Measurements from ENCODE around the gene IGSF5.
"Not testable (repeated sequence)": the region's sequence is repeated elsewhere in the genome, so short reads cannot be mapped to it uniquely, and the experiment has no call there.

IGSF5 gene

DNA sequence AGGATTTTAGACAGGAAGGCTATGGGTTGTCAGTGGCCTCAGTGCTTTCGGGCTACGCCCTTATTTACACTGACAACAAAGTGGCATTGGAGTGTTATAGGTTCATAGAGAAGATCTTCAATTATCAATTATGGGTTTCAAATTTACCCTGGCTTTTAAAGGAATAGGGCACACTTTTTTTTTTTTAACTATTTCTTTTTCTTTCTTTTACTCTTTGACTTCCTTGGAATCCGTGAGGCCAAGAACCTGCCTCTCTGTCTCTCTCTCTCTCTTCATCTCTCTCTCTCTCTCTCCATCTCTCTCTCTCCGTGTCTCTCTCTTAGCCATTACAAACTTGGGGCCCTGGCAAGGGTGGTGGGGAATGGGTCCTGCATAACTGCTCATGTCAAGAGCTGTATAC lies at the start of gene IGSF5:
Gene IGSF5 (plus strand): TSS at position 301 of the 400 bp plus-strand sequence. CDS start 327 bp downstream, outside the sequence.
- not testable (repeated sequence) for H3K4me1 Mint-ChIP-seq, H3K9me3 Mint-ChIP-seq, H3K27ac Mint-ChIP-seq, H3K27me3 Mint-ChIP-seq, H3K36me3 Mint-ChIP-seq, H3K4me3 Mint-ChIP-seq

DNA sequence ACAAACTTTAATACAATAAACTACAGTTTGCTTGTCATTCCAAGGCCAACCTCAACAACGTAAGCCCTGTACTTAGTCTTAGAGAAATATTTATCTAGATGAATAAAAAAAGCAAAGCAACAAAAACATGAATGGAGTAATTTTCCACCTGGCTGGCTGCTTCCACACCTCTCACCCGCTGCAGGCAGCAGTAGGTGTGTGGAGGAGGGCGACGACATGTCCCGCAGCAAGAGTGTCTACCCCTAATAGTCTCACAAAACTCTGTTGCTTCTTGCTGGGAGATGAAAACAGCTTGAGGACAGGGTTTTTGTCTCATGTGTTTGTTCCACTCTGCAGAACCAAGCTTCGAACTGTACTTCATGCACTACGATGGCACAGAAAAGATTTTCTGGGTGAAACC lies 48.8 kb upstream of the IGSF5 start:
- no peaks in the 10 kb centered on the region for H3K36me3 Mint-ChIP-seq
- no peak overlapping the region for H3K27ac Mint-ChIP-seq

DNA sequence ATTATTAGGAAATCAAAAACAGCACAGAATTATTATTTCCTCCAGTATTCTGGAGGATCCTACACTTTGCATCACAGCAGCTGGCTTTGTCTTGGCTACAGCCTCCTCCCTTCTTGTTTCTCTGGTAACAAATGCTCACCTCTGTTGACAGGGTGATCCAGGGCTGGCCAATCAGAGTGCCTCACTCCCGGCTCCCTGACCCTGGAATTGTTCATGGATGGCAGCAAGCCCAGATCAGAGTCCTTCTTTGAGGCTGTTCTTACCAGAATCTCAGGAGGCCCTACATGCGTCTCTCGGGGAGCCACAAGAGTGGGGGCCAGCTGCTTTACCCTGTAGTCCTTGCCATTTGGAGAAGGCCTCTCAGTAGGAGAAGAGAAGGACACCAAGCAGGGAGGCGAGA lies 48.4 kb upstream of the IGSF5 start:
- H3K27me3 Mint-ChIP-seq = peaks cover 11% of the 10 kb centered on the region
- H3K9me3 Mint-ChIP-seq = no peaks in the 10 kb centered on the region
- no peaks in the 10 kb centered on the region for H3K4me1 Mint-ChIP-seq
- H3K36me3 Mint-ChIP-seq = no peaks in the 10 kb centered on the region
- H3K4me3 Mint-ChIP-seq = no peak overlapping the region
- no peak overlapping the region for H3K27ac Mint-ChIP-seq

More for the DNA sequence above, 48.8 kb upstream of the IGSF5 start:
- Mint-ChIP-seq H3K9me3 (no peaks in the 10 kb centered on the region), H3K4me3 (no peak overlapping the region), H3K4me1 (no peaks in the 10 kb centered on the region), H3K27me3 (peaks cover 11% of the 10 kb centered on the region)

DNA sequence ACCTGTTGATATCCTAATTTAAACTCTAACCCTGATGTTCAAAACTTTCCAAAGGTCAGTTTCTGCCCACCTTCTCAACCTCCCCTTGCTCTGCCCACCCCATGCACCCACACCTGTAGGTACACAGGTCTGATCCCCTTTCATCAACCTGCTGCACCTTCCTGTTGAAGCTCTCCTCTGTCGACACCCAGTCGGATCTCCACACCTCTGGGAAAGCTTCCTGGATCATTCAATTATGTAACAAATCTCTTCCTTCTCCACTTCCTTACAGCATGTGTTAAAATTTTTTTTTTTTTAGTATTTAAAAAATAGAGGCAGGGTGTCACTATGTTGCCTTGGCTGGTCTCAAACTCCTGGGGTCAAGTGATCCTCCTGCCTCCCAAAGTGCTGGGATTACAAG lies 44.7 kb upstream of the IGSF5 start:
- no peak overlapping the region for H3K4me3 Mint-ChIP-seq
- no peaks in the 10 kb centered on the region for H3K4me1 Mint-ChIP-seq
- H3K36me3 Mint-ChIP-seq = no peaks in the 10 kb centered on the region
- H3K9me3 Mint-ChIP-seq = no peaks in the 10 kb centered on the region
- peaks cover 6% of the 10 kb centered on the region for H3K27me3 Mint-ChIP-seq
- H3K27ac Mint-ChIP-seq = no peak overlapping the region

DNA sequence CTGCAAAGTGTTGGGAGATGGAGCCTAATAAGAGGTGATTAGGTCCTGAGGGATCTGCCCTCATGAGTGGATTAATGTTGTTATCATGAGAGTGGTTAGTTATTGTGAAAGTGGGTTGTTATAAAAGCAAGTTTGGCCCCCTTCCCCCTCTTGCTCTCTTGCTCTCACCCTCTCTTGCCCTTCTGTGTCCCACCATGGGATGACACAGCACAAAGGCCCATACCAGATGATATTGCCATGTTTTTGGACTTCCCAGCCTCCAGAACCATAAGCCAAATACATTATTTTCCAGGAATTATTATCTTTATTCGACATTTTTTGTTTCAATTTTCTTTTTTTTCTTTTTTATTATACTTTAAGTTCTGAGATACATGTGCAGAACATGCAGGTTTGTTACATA lies 41.4 kb upstream of the IGSF5 start:
- Mint-ChIP-seq H3K27ac (no peak overlapping the region), H3K4me3 (no peak overlapping the region), H3K9me3 (no peaks in the 10 kb centered on the region), H3K4me1 (no peaks in the 10 kb centered on the region), H3K36me3 (no peaks in the 10 kb centered on the region), H3K27me3 (peaks cover 4% of the 10 kb centered on the region)

DNA sequence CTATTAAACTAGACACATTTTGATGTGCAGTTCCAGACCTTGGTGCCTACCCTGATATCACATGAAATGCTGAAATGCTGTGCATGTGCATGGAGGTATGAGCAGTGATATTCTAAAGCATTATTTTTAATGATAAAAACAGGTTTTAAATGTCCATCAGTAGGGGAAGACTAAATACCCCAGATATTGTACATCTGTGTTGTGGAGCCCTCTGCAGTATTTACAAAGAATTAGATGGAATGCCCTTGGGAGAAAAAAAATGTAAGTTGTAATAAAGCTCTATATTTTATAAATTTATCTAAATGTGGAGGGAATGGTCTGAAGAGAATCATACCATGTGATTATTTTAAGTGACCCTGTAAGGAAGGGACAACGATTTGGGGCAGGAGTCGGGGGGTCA lies 39.1 kb upstream of the IGSF5 start:
- Mint-ChIP-seq H3K4me3 (no peak overlapping the region), H3K9me3 (no peaks in the 10 kb centered on the region), H3K36me3 (no peaks in the 10 kb centered on the region), H3K27ac (no peak overlapping the region), H3K4me1 (no peaks in the 10 kb centered on the region), H3K27me3 (peaks cover 4% of the 10 kb centered on the region)

DNA sequence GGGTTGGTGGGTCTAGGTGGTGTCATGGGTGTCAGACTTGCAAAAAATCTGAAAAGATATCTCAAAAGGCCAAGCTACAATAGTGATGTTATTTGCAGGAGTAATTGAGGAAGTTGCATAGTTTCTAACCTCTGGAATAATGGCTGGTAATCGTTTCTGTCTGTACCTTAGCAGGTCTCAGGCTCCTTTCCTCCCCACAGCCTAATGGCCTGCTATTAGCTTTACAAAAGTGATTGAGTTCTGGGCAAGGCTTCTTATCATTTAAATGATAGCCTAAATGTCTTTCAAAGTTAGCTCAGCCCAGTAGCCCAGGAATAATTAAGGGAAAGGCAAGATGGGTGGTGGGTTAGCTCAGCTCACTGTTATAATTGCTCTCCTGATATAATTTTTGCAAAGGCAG lies 37.7 kb upstream of the IGSF5 start:
- Mint-ChIP-seq H3K4me3 (no peak overlapping the region), H3K27ac (no peak overlapping the region), H3K27me3 (peaks cover 4% of the 10 kb centered on the region), H3K36me3 (no peaks in the 10 kb centered on the region), H3K4me1 (no peaks in the 10 kb centered on the region), H3K9me3 (no peaks in the 10 kb centered on the region)

DNA sequence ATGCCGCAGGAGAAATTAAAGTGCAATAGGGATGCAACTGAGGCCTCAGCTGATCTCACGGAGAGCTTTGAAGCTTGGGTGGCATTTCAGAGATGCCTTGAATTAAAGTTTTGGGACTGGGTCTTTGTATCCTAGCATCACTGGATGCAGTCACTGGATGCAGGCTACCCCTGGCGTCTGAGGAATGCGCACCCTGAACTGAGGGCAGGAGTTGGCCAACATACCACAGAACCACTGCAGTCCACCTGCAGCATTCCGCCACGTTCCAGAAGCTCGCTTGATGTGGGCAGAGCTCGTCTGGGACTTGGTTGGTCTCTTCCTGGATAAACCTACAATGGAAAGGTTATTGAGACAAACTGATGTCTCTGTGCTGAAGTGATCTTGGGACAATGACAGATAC lies 34.1 kb upstream of the IGSF5 start:
- Mint-ChIP-seq H3K9me3 (no peaks in the 10 kb centered on the region), H3K27me3 (peaks cover 9% of the 10 kb centered on the region), H3K27ac (no peak overlapping the region)

DNA sequence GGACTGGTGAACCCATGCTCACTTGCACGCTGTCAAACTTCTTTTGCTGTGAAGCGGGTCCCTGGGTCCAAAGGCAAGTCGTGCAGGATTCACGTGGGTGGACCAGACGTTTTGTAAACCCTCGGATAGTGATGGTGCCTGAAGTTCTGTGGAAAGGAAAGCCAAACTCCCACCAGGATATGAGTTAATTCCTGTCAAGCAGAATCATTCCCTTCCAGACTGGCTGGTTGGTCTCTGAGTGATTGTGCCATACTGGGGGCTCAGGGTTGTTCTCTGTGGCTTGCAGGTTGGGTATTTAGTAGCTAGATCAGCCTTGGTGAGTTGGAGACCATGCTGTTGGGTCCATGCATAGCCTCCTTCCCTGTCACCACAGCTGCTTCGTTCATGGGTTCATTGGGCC lies 32.7 kb upstream of the IGSF5 start:
- H3K9me3 Mint-ChIP-seq = no peaks in the 10 kb centered on the region
- peaks cover 11% of the 10 kb centered on the region for H3K27me3 Mint-ChIP-seq
- no peak overlapping the region for H3K4me3 Mint-ChIP-seq
- H3K27ac Mint-ChIP-seq = no peak overlapping the region
- H3K4me1 Mint-ChIP-seq = no peaks in the 10 kb centered on the region
- no peaks in the 10 kb centered on the region for H3K36me3 Mint-ChIP-seq

More for the DNA sequence above, 34.1 kb upstream of the IGSF5 start:
- no peaks in the 10 kb centered on the region for H3K4me1 Mint-ChIP-seq
- no peak overlapping the region for H3K4me3 Mint-ChIP-seq
- H3K36me3 Mint-ChIP-seq = no peaks in the 10 kb centered on the region

DNA sequence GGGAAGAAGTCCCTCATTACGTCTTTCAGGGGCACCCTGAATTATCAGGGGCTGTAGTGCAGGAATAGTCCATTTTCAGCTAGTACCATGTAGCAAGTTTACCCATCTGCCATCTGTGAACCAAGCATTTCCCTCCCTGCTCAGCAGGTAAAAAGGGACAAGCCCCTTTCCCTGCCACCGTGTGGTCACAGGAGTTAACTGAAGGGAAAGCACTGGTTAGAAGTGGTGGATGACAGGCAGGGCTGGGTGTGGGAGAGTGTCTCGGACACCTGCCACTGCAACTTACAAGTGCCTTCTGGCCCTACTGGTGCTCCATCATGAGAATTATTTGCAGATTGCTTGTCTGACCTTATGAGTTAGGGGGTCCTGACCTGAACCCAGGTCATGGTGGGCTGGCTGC lies 32.0 kb upstream of the IGSF5 start:
- Mint-ChIP-seq H3K27me3 (peaks cover 7% of the 10 kb centered on the region), H3K9me3 (no peaks in the 10 kb centered on the region), H3K4me3 (no peak overlapping the region), H3K27ac (no peak overlapping the region), H3K36me3 (no peaks in the 10 kb centered on the region), H3K4me1 (no peaks in the 10 kb centered on the region)

DNA sequence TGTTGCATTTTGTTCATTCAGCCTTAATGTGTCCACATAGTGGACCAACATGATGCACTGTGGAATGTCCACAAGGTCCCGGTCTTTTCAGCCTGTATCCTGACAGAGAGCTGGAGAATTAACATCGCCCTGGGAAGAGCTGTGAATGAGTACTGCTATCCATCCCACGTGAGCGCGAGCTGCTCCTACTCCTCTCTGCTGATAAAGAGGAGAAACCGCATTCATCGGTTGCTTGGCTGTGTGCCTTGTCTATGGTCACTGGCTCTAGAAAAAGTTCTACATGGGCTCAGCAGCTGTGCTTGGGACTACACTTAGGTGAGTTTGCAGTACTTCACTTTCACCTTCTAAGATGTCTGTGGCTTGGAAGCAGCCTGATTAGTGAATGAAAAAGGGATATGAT lies 31.1 kb upstream of the IGSF5 start:
- Mint-ChIP-seq H3K9me3 (no peaks in the 10 kb centered on the region), H3K27ac (no peak overlapping the region), H3K4me3 (no peak overlapping the region), H3K27me3 (peaks cover 9% of the 10 kb centered on the region), H3K36me3 (no peaks in the 10 kb centered on the region), H3K4me1 (no peaks in the 10 kb centered on the region)

DNA sequence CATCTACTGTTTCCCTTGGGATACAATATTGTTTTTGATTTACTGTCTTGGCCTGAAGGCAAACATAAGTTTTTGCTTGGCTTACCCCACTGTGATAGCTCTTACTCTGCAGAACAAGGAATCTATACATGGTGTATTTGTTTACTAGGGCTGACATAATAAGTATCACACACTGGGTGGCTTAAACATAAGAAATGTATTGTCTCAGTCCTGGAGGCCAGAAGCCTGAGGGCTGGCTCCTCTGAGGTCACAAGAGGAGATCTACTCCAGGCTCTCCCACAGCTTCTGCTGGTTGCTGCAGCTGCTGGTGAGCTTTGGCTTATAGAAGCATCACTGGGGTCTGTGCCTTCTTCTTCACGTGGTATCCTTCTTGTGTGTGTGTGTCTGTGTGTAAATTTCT lies 30.7 kb upstream of the IGSF5 start:
- H3K4me3 Mint-ChIP-seq = no peak overlapping the region

DNA sequence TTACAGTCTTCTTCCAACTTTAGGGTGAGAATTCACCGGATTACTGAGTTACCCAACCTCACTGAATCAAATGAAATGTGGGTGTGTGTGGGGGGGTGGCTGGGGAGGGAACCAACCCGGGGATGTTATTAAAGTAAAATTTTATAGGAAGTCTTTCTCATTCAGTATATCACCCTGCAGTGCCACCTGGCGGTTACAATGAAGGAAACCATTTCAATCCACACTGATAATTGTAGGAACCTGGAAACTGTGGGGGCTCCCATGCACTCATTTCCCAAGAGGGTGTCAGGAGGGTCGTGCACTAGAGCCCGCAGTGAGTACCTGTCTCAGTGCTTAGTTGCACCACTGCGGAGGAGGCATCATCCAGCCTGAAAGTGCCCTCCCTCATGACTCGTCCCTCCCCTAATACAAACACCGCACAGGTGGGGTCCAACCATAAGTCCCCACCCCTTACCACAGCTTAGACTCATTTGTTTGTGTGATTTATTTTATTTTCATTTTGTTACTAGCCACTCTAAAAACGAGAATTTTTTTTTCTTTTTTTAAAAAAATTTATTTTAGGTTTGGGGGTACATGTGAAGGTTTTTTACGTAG lies 29.1 kb upstream of the IGSF5 start:
- H3K27ac Mint-ChIP-seq = no peak overlapping the region
- H3K36me3 Mint-ChIP-seq = no peaks in the 10 kb centered on the region
- no peaks in the 10 kb centered on the region for H3K9me3 Mint-ChIP-seq
- no peak overlapping the region for H3K4me3 Mint-ChIP-seq
- no peaks in the 10 kb centered on the region for H3K4me1 Mint-ChIP-seq
- H3K27me3 Mint-ChIP-seq = peaks cover 9% of the 10 kb centered on the region

More for the DNA sequence above, 30.7 kb upstream of the IGSF5 start:
- H3K27ac Mint-ChIP-seq = no peak overlapping the region
- H3K27me3 Mint-ChIP-seq = peaks cover 9% of the 10 kb centered on the region
- H3K4me1 Mint-ChIP-seq = no peaks in the 10 kb centered on the region
- no peaks in the 10 kb centered on the region for H3K36me3 Mint-ChIP-seq
- no peaks in the 10 kb centered on the region for H3K9me3 Mint-ChIP-seq

DNA sequence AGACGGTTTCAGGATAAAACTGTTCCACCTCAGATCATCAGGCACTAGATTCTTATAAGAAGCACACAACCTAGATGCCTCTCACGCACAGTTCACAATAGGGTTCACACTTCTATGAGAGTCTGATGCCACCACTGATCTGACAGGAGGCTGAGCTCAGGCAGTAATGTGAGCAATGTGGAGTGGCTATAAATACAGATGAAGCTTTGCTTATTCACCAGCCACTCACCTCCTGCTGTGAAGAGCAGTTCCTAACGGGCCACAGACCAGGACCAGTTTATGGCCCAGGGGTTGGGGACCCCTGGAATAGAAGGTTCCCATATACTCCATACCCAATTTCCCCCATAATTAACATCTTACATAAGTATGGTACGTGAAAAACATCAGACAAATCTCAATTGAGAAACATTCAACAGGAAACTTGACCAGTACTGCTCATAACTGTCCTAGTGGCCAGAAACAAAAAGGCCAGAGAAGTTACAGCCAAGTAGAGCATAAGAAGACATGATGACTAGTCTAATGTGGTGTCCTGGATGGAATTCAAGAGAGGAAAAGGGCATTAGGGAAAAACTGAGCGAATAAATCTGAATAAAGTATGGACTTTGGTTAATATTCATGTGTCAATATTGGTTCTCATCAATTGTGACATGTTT lies 24.7 kb upstream of the IGSF5 start:
- H3K4me3 Mint-ChIP-seq = no peak overlapping the region
- H3K27ac Mint-ChIP-seq = no peak overlapping the region
- no peaks in the 10 kb centered on the region for H3K36me3 Mint-ChIP-seq
- H3K9me3 Mint-ChIP-seq = no peaks in the 10 kb centered on the region
- no peaks in the 10 kb centered on the region for H3K4me1 Mint-ChIP-seq
- H3K27me3 Mint-ChIP-seq = peaks cover 6% of the 10 kb centered on the region

DNA sequence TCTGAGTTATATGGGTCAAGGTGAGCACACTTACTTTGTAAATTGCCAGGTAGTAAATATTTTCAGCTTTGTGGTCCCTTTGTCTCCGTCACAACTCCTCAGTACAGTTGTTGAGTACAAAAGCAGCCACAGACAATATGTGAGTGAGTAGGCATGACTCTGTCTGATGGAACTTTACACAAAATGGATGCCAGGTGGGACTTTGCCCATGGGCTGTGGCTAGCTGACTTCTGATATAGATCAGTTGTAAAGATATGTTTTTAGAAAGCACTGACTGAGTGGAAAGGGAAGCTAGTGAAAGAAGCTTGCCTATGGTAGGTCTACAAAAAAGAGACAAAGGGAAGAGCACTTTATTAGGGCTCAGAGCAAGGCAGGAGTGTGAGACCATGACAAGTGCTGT lies 23.1 kb upstream of the IGSF5 start:
- Mint-ChIP-seq H3K27ac (no peak overlapping the region), H3K4me3 (no peak overlapping the region), H3K27me3 (peaks cover 1% of the 10 kb centered on the region), H3K4me1 (no peaks in the 10 kb centered on the region), H3K9me3 (no peaks in the 10 kb centered on the region), H3K36me3 (no peaks in the 10 kb centered on the region)

DNA sequence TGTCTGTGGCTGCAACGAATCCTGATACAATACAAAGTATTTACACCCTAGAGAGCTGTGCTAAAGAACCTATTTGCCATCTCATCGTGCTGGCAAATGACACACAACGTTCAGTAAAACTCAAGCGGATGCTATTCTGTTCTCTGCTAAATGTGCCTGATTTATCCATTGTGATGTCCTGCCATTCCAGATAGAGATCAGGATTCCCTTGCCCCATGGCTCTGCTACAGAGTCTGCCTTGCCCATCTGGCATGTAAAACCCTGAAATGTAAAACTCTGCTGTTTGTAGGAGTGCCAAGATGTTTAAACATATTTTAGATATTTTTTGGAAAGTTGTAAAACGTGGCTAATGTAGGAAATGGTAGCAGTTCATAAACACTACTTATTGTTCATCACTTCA lies 20.0 kb upstream of the IGSF5 start:
- no peaks in the 10 kb centered on the region for H3K9me3 Mint-ChIP-seq
- no peak overlapping the region for H3K4me3 Mint-ChIP-seq
- H3K4me1 Mint-ChIP-seq = no peaks in the 10 kb centered on the region
- H3K27me3 Mint-ChIP-seq = no peaks in the 10 kb centered on the region
- no peak overlapping the region for H3K27ac Mint-ChIP-seq
- H3K36me3 Mint-ChIP-seq = no peaks in the 10 kb centered on the region

DNA sequence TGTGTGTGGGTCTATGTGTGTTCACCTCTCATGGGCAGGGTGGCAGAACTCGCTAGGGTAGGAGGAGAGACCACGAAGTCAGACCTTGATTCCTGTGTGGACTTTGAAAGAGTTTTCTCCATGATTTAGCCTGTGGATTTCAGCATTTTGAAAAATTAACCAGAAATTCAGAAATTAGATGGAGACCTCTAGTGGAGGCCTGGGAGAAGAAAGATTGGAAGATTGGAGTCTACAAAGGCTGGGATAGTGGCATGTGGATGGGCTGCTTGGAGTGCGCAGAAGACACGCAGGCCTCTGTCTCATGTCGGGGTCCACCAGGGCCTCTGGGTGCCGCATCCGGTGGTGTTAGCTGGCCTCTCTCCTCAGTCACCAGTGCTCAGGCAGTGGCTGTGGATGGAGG lies 18.9 kb upstream of the IGSF5 start:
- Mint-ChIP-seq H3K9me3 (no peaks in the 10 kb centered on the region), H3K4me3 (no peak overlapping the region), H3K27me3 (no peaks in the 10 kb centered on the region), H3K27ac (no peak overlapping the region), H3K36me3 (no peaks in the 10 kb centered on the region), H3K4me1 (no peaks in the 10 kb centered on the region)

Measured in activated naive CD4-positive, alpha-beta T cell treated with anti-CD3 and anti-CD28 coated beads, Interleukin-2, amount 50 U/mL, for 24 hours (primary cell).